Spleen (tissue), 7 donors: Measurements from ENCODE around the gene RRP12.

Source experiments
- POLR2A ChIP-seq, 3 donors: fragments of 450-650 bp; IDR thresholded peaks; one replicate each; pipeline ENCODE4 v1.5.1; 2017; ENCODE audit warnings: antibody characterized with exemption in 3 of 3, mild to moderate bottlenecking in 1 of 3
- TF ChIP-seq, protein P1 (sequence below), 11 experiments: fragments of 200-600 bp in 7 of 11; fragments of 450-650 bp in 4 of 11; sonication (generic) in 4 of 11; IDR thresholded peaks in 8 of 11; conservative IDR thresholded peaks in 3 of 11; 1 replicate in 7 of 11; 2 replicates in 4 of 11; pipeline versions ENCODE4 v1.4.0 to v1.8.0; 2016 to 2021; ENCODE audit warnings: antibody characterized with exemption in 11 of 11, inconsistent platforms in 4 of 11, mild to moderate bottlenecking in 1 of 11
- donor health status: DM: no; HTN: no; CAD: no; lungs with moderate emphysema.
- donor health status: DM: no; HTN: no; CAD: no.
- donor health status: DM: no; HTN: no; CAD: no.

DNA sequence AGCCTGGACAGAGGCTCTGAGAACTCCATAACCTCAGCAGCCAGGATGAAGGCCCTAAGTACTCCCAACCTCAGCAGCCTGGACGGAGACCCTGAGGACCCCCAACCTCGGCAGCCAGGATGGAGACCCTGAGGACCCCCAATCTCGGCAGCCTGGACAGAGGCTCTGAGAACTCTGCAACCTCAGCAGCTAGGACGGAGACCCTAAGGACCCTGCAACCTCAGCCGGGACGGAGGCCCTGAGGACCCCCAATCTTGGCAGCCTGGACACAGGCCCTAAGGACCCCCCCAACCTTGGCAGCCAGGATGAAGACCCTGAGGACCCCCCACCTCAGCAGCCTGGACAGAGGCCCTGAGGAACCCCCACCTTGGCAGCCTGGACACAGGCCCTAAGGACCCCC lies 16.5 kb downstream of the RRP12 start:
- TF ChIP-seq POLR2A (IDR thresholded peaks at IDR 0.05), result no peak
- TF ChIP-seq, protein P1, sequence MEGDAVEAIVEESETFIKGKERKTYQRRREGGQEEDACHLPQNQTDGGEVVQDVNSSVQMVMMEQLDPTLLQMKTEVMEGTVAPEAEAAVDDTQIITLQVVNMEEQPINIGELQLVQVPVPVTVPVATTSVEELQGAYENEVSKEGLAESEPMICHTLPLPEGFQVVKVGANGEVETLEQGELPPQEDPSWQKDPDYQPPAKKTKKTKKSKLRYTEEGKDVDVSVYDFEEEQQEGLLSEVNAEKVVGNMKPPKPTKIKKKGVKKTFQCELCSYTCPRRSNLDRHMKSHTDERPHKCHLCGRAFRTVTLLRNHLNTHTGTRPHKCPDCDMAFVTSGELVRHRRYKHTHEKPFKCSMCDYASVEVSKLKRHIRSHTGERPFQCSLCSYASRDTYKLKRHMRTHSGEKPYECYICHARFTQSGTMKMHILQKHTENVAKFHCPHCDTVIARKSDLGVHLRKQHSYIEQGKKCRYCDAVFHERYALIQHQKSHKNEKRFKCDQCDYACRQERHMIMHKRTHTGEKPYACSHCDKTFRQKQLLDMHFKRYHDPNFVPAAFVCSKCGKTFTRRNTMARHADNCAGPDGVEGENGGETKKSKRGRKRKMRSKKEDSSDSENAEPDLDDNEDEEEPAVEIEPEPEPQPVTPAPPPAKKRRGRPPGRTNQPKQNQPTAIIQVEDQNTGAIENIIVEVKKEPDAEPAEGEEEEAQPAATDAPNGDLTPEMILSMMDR (IDR thresholded peaks at IDR 0.05 in 8 of 11, conservative IDR thresholded peaks at IDR 0.05 in 3 of 11), result no peak
